Measurements from ENCODE around the gene KDM4D. TPM values are rescaled to one million over a fixed set of nuclear protein-coding genes. Genes with fewer than 3 reads are reported as not detected.
"Not testable (repeated sequence)": the region's sequence is repeated elsewhere in the genome, so short reads cannot be mapped to it uniquely, and the experiment has no call there.

Gene KDM4D
- total RNA-seq, 3 donors from 2014 or later, result 0.33 to 1.2 (median 0.96) TPM

GRCh38 chr11:95003716-95004115 is 30.2 kb downstream of the KDM4D start:
- intact Hi-C loops (cut with DNase I; ENCODE audit: low total_unique reads), result no loop called here

DNA sequence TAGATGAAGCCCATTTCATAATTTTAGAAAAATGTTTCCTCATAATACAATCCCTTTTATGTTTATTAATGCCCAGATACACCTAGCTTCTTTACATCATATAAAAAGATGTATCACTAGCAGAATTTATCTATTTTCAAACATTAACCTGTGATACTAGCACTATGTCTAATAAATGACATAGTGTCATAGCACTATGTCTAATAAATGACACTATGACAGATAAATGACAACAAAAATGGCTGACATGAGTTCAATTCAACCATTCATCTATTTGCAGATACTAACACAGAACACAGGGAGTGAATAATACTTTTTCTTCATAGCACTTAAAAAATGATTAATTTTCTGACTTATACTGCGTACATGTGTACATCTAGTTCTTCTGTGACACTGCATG is 32.1 kb downstream of the KDM4D start:
- Histone ChIP-seq H3K4me3 (no peak overlapping the region), H3K4me1 (no peaks in the 10 kb centered on the region), H3K27me3 (no peaks in the 10 kb centered on the region), H3K9me3 (no peaks in the 10 kb centered on the region), H3K36me3 (no peaks in the 10 kb centered on the region), H3K27ac (no peak overlapping the region)
- no peak for TF ChIP-seq POLR2A (IDR thresholded peaks at IDR 0.05)
- intact Hi-C loops (cut with DNase I; ENCODE audit: low total_unique reads), result no loop called here
- DNase-seq (ENCODE audit: low spot score in 2 of 2), result no peak

More at GRCh38 chr11:95003716-95004115, 30.2 kb downstream of the KDM4D start:
- no peaks in the 10 kb centered on the region for H3K27me3 ChIP-seq
- H3K36me3 ChIP-seq, result no peaks in the 10 kb centered on the region
- no peak for DNase-seq (ENCODE audit: low spot score in 2 of 2)
- no peaks in the 10 kb centered on the region for H3K9me3 ChIP-seq
- H3K4me3 ChIP-seq, result no peak overlapping the region
- no peak overlapping the region for H3K27ac ChIP-seq
- no peak for TF ChIP-seq POLR2A (IDR thresholded peaks at IDR 0.05)
- TF ChIP-seq POLR2AphosphoS5 (IDR thresholded peaks at IDR 0.05), result no peak
- TF ChIP-seq, protein P1, sequence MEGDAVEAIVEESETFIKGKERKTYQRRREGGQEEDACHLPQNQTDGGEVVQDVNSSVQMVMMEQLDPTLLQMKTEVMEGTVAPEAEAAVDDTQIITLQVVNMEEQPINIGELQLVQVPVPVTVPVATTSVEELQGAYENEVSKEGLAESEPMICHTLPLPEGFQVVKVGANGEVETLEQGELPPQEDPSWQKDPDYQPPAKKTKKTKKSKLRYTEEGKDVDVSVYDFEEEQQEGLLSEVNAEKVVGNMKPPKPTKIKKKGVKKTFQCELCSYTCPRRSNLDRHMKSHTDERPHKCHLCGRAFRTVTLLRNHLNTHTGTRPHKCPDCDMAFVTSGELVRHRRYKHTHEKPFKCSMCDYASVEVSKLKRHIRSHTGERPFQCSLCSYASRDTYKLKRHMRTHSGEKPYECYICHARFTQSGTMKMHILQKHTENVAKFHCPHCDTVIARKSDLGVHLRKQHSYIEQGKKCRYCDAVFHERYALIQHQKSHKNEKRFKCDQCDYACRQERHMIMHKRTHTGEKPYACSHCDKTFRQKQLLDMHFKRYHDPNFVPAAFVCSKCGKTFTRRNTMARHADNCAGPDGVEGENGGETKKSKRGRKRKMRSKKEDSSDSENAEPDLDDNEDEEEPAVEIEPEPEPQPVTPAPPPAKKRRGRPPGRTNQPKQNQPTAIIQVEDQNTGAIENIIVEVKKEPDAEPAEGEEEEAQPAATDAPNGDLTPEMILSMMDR (IDR thresholded peaks at IDR 0.05), result no peak
- H3K4me1 ChIP-seq, result no peaks in the 10 kb centered on the region

GRCh38 chr11:95011376-95011775 is 37.9 kb downstream of the KDM4D start:
- DNase-seq (ENCODE audit: low spot score in 2 of 2), result no peak
- Histone ChIP-seq H3K36me3 (no peaks in the 10 kb centered on the region), H3K27me3 (no peaks in the 10 kb centered on the region), H3K27ac (no peak overlapping the region), H3K4me3 (no peak overlapping the region), H3K4me1 (no peaks in the 10 kb centered on the region), H3K9me3 (no peaks in the 10 kb centered on the region)
- TF ChIP-seq, protein P1 (IDR thresholded peaks at IDR 0.05), result no peak
- TF ChIP-seq POLR2AphosphoS5 (IDR thresholded peaks at IDR 0.05) (no peak), POLR2A (IDR thresholded peaks at IDR 0.05) (no peak)
- intact Hi-C loops (cut with DNase I; ENCODE audit: low total_unique reads), result no loop called here

DNA sequence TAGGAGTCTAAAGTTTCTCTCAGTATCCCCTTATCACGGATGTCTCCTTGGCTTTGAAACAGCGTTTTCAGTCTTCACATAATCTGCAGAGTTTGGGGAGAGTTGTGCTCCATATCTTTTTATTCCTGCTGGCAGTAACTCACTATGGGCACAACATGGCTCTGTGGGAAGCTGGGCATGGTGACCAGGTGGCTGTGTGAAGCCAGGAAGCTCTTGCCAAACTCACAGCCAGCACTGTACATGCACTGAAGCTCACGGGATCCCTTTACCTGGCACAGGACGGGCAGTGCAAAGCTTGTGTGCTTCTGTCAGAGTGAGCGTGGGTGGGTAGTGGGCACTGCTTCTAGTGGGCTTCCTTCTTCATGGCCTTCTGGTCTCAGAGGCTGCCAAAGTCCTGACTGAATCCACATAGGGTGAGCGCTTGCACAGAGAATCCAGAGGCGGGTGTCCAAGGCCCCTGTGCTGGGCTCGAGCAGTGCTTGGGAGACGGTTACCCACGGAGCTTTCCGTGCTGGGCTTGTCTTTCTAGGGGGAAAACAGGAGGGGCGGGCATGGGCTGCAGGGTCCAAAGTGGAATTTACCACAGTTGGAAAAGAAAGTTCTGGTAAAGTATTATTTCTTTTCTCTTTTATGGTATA is 40.8 kb downstream of the KDM4D start:
- Histone ChIP-seq H3K27ac (no peak overlapping the region), H3K4me1 (no peaks in the 10 kb centered on the region), H3K4me3 (no peak overlapping the region), H3K27me3 (no peaks in the 10 kb centered on the region), H3K9me3 (no peaks in the 10 kb centered on the region), H3K36me3 (no peaks in the 10 kb centered on the region)
- intact Hi-C loops (cut with DNase I; ENCODE audit: low total_unique reads), result no loop called here
- no peak for DNase-seq (ENCODE audit: low spot score in 2 of 2)
- TF ChIP-seq, protein P1 (IDR thresholded peaks at IDR 0.05), result no peak
- TF ChIP-seq POLR2AphosphoS5 (IDR thresholded peaks at IDR 0.05) (no peak), POLR2A (IDR thresholded peaks at IDR 0.05) (no peak)

DNA sequence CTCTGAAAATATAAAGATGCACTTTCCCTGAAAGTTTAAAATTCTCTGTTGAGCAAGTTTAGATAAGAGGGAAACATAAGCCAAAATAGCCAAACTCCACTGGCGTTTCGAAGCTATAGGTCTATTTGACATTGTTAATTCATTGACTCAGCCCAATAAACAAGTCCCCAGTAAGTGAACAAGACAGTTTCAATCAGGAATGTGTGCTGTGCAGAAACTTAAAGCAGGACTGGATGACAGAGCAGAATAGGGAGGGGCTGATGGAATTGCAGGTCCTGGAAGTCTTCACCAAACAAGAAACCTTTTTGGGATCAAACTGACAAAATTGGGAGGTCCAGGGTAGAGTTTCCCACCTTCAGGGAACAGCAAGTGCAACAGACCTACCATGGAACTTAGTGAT is 42.6 kb downstream of the KDM4D start:
- no peak overlapping the region for H3K4me3 ChIP-seq
- H3K9me3 ChIP-seq, result no peaks in the 10 kb centered on the region
- no peaks in the 10 kb centered on the region for H3K4me1 ChIP-seq
- TF ChIP-seq POLR2A (IDR thresholded peaks at IDR 0.05), result no peak
- TF ChIP-seq, protein P1 (IDR thresholded peaks at IDR 0.05), result no peak
- no peak for TF ChIP-seq POLR2AphosphoS5 (IDR thresholded peaks at IDR 0.05)
- H3K27ac ChIP-seq, result no peak overlapping the region
- H3K36me3 ChIP-seq, result no peaks in the 10 kb centered on the region
- DNase-seq (ENCODE audit: low spot score in 2 of 2), result no peak
- intact Hi-C loops (cut with DNase I; ENCODE audit: low total_unique reads), result no loop called here
- H3K27me3 ChIP-seq, result no peaks in the 10 kb centered on the region

GRCh38 chr11:95021468-95021867 is 48.0 kb downstream of the KDM4D start:
- H3K27ac ChIP-seq; DNase-seq (ENCODE audit: low spot score in 2 of 2); intact Hi-C loops (cut with DNase I; ENCODE audit: low total_unique reads); H3K9me3 ChIP-seq; H3K4me1 ChIP-seq; H3K27me3 ChIP-seq; H3K4me3 ChIP-seq; H3K36me3 ChIP-seq: not testable (repeated sequence)
